GM18858 (cell line): ENCODE results near the gene DRC1.

Experiments used
- ATAC-seq: cut with Tn5 transposase; IDR thresholded peaks from one replicate; pipeline ENCODE4 v1.9.1; 2021; ENCODE audit not compliant: unreplicated experiment

The DRC1 gene

GRCh38 chr2:26489213-26489850 is 87.6 kb downstream of the DRC1 start:
- no peak for ATAC-seq

- no peak for ATAC-seq
Measured at GRCh38 chr2:26491563-26492167, 89.9 kb downstream of the DRC1 start.

- ATAC-seq = no peak
Measured at GRCh38 chr2:26492749-26493515, 91.2 kb downstream of the DRC1 start.

- no peak for ATAC-seq
Measured at GRCh38 chr2:26493566-26493965, 91.8 kb downstream of the DRC1 start.

GRCh38 chr2:26494199-26494598 is 92.5 kb downstream of the DRC1 start:
- ATAC-seq = no peak

- ATAC-seq = no peak
Measured at GRCh38 chr2:26494891-26495290, 93.2 kb downstream of the DRC1 start.

GRCh38 chr2:26495705-26496297 is 94.1 kb downstream of the DRC1 start:
- ATAC-seq = no peak

GRCh38 chr2:26500406-26500805 is 98.7 kb downstream of the DRC1 start:
- no peak for ATAC-seq

GRCh38 chr2:26503231-26503880 is 101.6 kb downstream of the DRC1 start:
- no peak for ATAC-seq

- ATAC-seq = no peak
Measured at GRCh38 chr2:26504002-26504401, 102.3 kb downstream of the DRC1 start.

- no peak for ATAC-seq
Measured at GRCh38 chr2:26506279-26506678, 104.6 kb downstream of the DRC1 start.
